Muscle of arm (tissue), 12 donors: ENCODE measurements around the gene CD96. TPM values are rescaled to one million over a fixed set of nuclear protein-coding genes. Genes with fewer than 3 reads are reported as not detected.

ENCODE experiments used
- DNase-seq: peaks from one replicate; pipeline ENCODE4 v3.0.0-alpha.2; 2013
- polyA plus RNA-seq, 12 donors: library from polyadenylated mRNA; unstranded; fragments of 120-200 nt; gene quantifications; one replicate each; pipeline ENCODE4 v1.2.1, GENCODE V29; 2013; ENCODE audit not compliant: insufficient read length in 12 of 12

Gene CD96
- polyA plus RNA-seq, 12 donors: 0.13 to 2.0 (median 0.41) TPM; not detected in 2

DNA sequence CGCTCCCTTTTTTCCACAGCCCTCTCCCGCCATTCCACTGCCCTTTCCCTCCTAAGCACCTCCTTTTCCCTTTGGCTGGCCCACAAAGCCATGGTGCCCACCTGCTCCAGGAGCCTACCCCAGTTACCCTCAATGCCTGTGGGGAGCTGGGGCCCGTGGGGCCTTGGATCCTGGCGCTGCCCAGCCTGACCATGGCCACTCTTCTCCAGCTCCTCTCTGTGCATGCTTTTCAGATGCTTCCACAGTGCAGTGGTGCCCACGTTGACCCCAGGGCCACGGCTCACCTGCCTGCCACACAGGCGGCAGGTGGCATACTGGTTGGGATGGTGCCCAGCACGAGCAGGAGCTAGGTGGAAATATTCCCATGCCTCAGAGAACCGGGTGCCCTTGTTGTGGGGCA, 51.7 kb downstream of the CD96 start:
- DNase-seq: no peak

DNA sequence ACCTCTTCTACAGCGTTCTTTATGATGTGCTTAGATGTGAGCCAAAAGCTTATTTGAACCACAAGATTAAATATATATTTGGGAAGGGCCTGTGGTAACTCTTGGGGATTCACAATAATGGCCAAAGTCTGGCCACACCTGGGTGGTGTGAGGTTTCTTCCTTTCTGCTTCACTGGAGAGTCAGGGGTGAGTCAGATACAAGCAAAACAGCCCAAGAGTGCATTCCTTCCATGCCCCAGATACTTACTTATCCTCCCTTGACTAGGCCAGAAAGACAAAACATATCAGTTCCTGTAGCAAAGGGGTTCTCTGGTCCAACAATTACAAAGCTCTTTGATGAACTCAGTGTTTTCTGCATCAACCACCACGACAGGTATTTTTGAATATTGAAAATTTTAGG, 52.2 kb downstream of the CD96 start:
- DNase-seq: no peak

DNA sequence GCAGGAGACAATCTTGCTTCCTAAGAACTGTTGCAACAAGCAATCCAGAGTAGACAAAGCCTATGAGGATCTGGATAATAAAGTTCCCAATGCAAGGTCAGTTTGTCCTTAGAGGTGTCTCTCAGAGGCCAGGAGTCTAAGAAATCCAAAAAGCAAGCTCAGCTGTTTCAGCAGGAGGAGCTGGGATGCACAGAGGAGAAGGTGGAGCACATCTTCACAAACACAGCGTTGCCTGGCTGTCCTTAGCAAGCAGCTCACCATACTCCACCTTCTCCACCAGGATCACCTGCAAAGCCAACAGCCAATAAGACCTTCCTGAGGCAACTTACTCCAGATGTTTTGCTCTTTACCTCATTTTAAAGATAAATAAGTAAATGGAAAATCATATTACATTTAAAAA, 52.8 kb downstream of the CD96 start:
- DNase-seq: no peak

DNA sequence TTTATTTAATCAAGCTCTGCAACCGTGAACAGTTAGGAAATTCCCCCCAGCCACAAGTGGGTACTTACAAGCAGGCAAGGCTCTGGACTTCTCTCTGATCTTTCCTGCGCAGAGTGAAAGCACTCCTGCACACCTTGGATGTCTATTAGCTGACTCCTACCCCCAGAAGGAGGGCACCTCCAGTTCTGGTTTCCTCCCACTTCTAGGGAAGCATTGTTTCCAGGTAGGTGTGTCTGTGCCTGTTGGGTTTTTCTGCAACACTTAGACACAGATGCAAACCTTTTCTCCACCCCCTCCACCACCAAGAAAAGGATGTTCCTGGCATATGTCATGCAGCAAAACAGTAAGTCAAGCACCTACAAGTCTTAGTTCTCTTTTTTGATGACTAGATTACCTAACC, 53.2 kb downstream of the CD96 start, which contains the start of gene ZBED2:
TSS of gene ZBED2 (minus strand) at position 115 of the 400 bp plus-strand sequence. CDS start 1,145 bp downstream, outside the sequence.
- DNase-seq: no peak

DNA sequence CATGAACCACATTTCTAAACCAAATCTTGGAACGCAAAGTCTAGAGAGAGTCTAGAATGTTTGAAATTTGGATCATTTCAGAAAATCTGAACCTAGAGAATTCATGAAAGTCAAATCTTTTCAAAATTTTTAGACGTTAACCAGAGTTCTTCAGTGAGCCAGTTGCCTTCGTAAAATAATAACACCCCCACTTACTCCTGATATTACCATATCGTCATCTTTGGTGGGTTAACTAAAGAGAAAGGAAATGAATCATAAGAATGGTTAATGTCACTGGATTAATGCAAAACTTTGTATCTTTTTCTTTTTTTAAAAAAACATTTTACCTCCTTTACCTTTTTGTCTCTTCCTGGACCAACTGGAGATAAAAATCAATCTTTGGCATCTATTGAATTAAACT, 54.3 kb downstream of the CD96 start:
- no peak for DNase-seq

DNA sequence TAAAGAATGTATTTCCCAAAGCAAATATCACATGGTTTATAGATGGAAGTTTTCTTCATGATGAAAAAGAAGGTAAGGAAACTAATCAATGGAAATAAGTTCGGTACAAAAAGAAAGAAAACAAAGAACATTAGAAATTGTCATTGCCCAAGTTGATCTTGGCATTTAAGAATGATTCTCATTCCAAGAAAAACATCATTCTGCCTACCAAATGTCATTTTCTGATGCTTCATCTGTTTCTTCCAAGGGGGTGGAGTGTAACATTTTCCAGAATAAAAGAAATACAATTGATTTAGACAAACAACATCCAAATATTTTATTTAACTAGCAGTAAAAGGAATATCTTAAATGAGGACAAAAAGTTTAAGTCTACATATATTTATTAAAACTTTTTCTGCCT, 56.1 kb downstream of the CD96 start:
- no peak for DNase-seq

DNA sequence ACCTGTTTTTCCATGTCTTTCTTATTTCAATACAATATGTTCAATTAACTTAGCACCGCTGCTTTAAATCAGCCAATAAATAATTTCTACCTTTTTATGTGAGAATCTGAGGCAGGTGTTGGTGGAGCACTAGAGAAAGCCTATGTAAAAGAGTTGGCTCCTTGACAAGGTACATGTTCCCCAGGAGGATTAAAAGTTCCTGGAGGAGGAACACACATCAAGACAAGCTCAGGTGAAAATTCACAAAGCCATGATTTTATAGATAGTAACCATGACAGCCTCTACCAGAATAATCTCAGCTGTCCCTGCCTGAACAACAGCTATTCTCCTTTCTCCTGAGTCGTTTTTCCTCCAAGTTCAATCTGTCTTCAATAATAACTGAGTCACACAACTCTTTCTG, 56.6 kb downstream of the CD96 start:
- DNase-seq: no peak

DNA sequence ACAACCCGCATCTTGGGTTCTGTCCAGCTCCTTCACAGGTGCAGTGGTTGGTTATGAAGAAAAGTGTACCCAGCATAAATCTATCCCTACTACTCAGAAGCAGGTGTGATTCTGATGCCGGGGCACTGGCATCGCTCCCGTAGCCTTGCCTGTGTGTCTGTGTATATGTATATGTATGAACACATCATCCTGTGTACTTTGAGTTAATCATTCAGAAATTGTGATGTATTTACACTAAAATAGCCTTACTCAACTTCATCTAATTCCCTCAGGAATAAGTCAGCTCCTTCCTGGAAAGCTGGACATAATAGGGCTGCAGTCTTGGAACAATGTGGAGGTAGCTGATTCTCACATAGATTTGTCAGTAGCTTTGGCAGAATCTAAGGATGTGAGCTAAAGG, 59.8 kb downstream of the CD96 start:
- DNase-seq: no peak

DNA sequence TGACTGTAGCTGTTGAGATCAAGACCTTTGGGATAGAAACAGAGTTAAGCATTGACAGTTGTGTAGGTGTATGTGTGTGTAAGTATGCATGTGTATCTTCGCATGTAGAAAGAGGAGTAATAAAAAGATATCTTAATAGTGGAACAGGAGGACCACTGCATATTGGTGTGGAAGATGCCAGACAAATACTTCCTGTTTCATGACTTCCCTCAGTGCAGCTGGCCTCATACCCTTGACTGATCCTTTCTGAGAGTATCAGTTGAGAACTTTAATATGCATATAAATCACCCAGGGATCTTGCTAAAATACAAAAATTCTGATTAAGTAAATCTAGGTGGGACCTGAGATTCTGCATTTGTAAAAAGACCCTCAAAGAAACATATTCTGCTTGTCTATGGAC, 61.7 kb downstream of the CD96 start:
- no peak for DNase-seq

DNA sequence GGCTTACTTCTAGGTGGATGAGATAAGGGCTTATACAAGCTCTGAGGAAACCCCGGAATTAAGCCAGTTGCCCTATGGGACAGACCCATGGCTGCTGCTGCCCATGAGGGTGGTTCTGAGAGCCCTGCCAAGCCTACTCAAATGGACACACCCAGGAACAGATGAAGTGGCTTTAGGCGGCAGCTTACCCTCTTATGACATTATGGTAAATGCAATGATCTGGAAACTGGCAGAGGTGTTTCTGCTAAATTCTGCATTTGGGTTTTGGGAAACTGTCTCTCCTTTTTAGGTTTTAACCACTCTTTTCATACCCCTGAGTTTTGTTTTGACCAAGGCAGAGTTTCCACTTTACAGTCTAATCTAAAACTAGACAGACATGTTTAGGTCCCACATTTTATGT, 62.1 kb downstream of the CD96 start:
- no peak for DNase-seq

DNA sequence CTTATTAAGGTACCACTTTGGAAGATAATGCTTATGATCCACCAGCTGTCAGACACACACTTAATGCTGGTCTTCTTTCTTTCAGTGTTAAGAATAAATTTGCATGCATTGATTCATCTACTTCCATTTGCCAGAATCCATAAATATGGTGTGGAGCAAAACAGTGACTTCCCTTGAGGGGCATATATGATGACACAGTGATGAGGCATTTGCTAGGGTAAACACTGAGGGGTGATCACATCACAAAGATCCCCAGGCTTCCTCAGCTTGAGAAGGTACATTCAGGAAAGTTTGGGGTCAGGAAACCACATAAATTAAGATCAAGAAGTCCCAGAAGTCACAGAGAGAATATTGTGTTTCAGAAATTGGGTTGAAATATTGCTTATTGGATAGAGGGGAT, 63.0 kb downstream of the CD96 start:
- DNase-seq: no peak

DNA sequence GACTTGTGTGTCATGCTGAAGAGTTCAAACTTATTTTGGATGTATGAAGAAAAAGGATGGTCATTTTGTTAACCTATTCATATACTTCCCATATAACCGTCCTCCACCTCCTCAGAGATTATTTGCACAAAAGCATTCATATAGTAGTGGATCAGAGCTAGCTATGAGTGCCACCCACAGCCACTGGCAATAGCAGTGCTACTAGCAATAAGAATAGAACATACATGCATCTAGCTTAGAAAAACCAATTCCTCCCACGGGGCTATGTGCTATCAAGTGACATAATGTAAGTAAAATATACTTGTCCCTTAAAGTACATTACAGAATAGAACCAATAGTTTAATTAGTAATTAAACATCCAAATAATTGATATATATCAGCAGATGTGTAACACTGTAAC, 63.5 kb downstream of the CD96 start:
- DNase-seq: no peak

DNA sequence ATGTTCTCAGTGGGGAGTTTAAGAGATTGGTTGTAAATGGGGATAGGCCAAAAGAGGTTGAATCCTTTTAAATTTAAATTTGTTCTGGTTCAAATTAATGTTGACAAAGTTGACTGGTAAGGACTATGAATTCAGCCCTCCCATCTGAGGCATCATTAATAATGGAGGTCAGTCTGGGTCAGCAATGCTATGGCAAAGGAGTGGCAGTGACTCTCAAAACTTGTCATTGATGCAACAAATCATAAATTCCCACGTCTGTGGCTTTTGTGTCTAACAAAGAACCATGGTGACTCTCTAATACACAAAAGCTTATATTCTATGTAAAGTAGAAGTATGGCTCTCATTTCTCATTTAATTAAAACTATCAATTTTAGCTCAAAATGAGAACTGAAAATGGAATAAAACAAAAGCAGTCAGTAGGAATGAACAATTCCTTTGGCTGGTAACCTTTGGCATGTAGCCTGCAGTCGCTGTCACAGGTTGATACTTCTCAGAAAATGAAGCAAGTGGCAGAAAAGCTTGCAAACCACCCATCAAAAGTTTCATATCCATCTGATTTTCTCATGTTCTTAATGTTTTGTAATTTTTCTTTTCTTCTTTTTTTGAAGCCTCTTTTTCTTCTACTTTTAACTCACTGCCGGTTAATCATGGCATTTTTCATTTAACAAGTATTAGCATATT, 65.4 kb downstream of the CD96 start:
- no peak for DNase-seq

DNA sequence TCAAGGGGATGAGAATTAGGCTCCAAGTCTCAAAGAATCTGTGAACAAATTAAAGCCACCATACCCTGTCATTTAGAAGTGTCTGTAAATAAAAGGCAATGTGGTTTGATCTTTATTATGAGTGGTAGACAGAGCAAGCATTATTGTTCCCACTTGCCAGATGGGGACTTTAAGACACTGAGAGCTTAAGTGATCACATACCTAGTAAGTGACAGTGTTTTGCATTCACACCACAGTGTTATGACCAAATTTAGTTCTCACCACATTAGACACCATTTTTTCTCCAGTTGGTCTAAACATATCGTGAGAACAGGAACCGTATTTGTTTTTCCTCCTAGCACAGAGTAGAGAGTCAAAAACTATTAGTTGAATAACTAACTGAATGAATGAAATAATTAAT, 66.4 kb downstream of the CD96 start:
- DNase-seq: no peak

DNA sequence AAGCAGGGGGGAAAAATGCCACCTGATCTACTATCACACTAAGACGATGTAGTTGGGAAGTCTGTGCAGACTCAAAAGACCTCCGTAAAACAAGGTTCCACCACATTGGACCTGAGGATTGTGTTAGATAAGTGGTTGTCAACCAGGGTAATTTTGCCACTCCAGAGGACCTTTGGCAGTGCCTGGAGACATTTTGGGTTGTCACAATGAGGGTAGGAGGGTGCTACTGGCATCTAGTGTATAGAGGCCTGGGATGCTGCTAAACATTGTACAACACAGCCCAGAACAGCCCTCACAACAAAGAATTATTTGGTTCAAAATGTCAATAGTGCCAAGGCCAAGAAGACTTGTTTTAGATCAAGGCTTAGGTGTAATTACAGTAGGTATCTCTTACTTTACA, 67.7 kb downstream of the CD96 start:
- no peak for DNase-seq

DNA sequence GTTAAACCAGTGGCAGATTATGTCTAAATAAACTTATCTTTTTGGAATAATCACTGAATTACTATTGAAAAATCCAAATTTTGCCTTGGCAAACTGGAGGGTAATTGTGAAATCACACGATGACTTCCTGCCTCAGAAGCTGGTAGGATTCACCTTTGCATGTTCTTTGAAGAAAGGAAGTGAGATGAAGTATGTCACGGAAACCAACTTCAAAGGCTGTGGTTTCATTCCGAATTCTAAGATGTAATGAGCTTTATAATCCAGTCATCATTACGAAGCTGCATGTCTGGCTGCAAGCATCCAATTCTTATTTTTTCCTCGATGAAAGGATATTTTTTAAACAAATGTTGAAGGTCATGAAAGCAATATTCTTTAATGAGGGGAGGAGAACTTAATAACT, 68.2 kb downstream of the CD96 start:
- DNase-seq: no peak

DNA sequence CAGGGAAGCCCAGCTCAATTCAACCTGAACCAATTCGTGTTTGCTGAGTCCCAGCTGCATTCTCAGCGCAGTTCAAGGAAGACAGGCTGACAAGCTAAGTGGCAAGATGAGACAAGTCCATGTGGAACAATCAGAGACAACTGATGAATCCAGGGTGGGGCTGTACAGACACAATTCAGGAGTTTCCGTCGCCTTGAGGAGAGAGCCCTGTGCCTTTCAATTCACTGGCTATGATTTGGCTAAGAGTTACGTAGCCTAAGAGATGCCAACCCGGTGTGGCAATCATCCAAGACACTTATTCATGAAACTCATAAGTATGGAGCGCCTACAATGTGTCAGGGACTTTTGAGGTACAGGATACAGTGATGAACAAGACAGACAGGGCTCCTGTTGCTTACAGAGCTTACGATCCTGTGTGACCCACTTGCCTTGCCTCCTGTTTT, 68.6 kb downstream of the CD96 start:
- DNase-seq: no peak

DNA sequence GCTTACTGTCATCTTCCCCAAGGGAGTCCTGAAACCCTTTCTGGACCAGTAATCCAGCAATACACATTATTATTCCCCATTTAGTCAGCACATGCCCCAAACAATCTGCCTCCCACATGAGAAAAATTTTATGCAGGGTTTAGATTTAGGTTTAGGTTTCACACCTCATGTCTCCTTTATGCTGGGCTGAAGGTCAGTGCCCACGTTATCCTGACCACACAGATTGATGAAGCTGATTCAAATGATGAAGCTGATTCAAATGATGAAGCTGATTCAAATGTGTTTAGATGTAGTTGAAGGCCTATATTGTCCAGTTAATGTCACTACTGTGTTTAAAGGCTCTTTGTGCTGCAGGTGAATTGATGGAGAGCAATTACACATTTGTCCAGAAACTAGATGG, 71.3 kb downstream of the CD96 start:
- DNase-seq: no peak

DNA sequence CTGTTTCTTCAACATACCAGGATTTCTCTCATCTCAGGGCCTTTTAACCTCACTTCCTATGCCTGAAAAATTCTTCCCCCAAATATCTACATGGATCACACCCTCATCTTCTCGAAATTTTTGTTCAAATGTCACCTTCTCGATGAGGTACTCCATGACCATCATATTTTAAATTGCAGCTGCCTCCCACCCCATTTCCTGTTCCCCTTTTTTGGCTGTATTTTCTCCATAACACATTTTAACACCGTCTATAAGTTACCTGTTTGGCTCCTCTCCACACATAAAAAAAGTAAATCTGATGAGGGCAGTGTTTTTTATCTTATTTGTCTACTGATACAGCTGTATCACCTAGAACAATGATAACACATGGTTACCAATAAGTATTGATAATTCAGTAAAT, 73.9 kb downstream of the CD96 start:
- no peak for DNase-seq

DNA sequence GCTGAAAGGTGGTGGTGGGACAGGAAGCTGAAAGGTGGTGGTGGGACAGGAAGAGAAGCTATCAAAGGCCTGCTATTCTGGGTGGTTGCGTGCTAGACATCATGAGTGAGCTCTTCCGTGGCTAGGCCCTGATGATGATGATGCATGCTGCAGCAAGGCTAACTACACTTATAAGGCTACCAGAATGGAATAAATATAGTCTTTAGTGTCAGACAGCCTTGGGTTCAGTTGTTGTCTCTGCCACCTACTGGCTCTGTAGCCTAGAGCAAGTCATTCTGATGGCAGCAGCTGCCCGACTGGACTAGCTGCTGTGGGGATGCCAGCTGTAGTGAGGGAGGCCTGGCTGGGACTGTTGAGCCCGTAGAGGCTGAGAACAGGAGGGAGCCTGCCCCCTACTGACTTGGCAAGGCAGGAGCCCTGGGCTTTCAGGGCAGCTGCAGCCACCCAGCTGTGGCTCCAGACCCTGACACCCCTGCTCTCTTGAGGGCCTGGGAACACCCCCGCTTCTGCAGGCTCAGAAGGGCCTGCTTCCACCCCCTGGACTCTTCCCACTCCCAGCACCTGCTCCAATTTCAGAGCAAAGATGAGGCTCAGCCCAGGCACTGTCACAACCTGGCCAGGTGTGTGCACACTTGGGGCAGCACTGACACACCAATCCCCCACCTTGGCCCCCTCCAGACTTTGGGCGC, 74.6 kb downstream of the CD96 start:
- no peak for DNase-seq

DNA sequence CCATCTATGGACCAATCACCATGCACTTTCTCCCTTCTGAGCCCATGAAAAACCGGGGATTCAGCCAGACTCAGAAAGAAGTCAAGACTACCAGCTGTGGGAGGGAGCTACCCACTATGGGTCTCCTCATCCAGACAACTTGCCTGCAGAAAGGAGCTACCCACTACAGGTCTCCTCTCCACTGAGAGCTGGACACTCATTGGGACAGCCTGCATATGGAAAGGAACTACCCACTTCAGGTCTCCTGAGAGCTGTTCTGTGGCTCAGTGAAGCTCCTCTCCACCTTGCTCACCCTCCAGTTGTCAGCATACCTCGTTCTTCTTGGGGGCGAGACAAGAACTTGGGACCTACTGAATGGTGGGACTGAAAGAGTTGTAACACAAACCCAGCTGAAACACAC, 75.4 kb downstream of the CD96 start:
- no peak for DNase-seq

DNA sequence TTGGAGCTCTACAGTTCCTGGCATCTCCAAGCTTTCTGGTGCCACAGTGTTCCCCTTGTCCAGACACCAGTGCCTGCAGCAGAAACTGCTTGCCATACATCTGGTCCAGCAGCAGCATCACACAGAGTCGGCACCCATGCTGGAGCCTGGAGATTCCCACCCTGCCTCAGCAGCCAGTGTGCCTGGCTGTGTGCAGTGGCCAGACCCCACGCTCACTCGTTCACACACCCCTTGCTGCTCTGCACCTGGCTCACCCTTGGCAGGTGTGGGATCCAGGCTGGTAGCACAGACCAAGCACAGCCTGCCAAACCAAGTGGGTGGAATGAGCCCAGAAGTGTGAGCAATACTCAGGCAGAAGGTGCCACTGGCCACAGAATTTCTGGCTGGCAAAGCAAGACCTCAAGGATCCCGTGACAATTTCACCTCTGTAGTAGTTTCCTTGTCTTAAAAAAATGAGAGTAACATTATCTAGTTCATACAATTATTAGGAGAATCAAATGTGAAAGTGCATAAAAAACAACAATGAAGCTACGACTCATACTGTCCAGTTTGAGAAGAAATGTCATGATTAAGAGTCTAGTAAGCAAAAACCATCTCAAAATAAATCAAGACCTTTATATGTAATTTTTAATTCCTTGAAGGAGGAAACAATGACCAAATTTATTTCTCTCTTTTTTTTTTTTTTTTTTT, 76.1 kb downstream of the CD96 start:
- DNase-seq: no peak

DNA sequence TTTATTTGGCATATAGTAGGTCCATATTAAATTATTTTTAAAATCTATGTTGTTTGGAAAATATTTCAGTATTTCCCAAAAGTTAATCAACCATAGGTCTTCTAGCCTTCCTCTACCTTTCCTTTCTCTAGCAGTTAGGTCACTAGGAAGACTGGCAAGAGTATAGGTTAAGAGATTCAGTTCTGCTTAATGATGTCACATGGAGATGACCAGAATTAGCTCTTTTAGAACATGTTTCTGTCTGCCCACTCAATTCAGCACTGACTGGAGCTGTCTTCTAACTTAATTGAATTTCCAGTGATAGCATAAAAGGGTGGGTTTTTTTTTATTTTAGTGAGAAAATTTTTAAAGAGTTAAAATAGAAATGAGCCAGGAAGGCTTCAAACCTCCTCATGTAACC, 76.9 kb downstream of the CD96 start:
- DNase-seq: no peak
